Measurements from ENCODE around the gene PFDN4.
"Not testable (repeated sequence)": the region's sequence is repeated elsewhere in the genome, so short reads cannot be mapped to it uniquely, and the experiment has no call there.

The PFDN4 gene

DNA sequence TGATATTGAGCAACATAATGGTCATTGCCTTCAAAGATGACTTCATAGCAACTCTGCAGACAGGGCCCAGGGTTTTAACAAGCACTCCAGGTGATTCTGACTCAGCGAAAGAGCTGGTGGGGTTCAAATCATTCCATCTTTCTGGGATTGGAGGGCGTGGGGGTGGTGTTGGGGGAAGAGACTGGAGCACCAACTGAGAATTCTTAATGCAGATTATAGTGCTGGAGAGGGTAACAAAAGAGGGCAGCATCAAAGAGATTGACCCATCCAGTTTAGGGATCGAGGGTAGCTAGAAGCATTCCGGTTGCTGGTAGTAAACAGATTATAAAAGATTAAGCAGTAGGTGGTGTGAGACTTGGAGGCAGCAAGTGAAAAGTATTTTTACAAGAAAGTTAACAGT, 15.9 kb downstream of the PFDN4 start:
- no peak for DNase-seq (ENCODE audit: low read depth in 1 of 2, low spot score in 1 of 2)

GRCh38 chr20:54224642-54225041, 16.8 kb downstream of the PFDN4 start:
- DNase-seq (ENCODE audit: low read depth in 1 of 2, low spot score in 1 of 2) = not testable (repeated sequence)

- no peak for DNase-seq (ENCODE audit: low read depth in 1 of 2, low spot score in 1 of 2)
Observed at GRCh38 chr20:54227241-54227640, 19.4 kb downstream of the PFDN4 start.

- no peak for DNase-seq (ENCODE audit: low read depth in 1 of 2, low spot score in 1 of 2)
Observed at GRCh38 chr20:54227751-54228150, 19.9 kb downstream of the PFDN4 start.

DNA sequence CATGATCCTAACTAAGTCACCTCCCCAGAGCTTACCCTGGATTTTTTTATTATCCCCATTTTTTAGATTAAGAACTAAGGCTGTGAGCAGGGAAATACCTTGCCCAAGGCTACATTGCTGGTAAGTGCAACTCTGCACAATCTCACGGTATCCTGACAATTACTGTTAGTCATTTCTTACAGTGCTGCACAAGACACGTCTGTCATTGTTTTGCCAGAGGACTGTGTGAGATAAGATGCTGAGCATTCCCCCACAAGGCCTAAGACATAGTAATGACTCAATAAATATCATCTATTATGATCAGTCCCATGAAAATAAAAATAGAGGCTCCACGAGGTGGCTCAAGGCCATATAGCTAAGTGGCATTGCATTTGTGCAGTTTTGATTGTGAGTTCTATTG, 21.0 kb downstream of the PFDN4 start:
- DNase-seq (ENCODE audit: low read depth in 1 of 2, low spot score in 1 of 2) = no peak

GRCh38 chr20:54229566-54230160, 21.8 kb downstream of the PFDN4 start:
- DNase-seq (ENCODE audit: low read depth in 1 of 2, low spot score in 1 of 2) = no peak

DNA sequence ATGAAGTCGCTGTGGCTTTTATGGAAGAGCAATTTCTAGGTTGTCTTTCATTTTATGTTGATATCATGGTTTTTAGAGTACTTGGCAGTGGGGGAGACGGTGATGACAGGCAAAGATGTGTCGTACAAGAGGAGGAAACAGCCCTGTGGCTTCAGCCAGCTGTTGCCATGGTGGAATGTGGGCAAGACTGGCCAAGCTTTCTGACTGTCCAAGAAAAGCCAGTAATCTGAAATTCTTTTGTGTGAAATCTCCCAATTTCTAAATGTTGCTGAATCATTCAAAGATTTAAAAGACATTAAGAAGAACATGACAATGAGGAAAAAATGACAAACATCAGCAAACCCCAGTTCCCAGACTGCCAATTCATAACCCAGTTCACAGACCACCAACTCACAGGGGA, 23.1 kb downstream of the PFDN4 start:
- DNase-seq (ENCODE audit: low read depth in 1 of 2, low spot score in 1 of 2) = no peak

GRCh38 chr20:54234991-54235390, 27.1 kb downstream of the PFDN4 start:
- DNase-seq (ENCODE audit: low read depth in 1 of 2, low spot score in 1 of 2) = no peak

GRCh38 chr20:54237116-54237943, 29.4 kb downstream of the PFDN4 start:
- no peak for DNase-seq (ENCODE audit: low read depth in 1 of 2, low spot score in 1 of 2)

- DNase-seq (ENCODE audit: low read depth in 1 of 2, low spot score in 1 of 2) = no peak
Observed at GRCh38 chr20:54244113-54244512, 36.2 kb downstream of the PFDN4 start.

DNA sequence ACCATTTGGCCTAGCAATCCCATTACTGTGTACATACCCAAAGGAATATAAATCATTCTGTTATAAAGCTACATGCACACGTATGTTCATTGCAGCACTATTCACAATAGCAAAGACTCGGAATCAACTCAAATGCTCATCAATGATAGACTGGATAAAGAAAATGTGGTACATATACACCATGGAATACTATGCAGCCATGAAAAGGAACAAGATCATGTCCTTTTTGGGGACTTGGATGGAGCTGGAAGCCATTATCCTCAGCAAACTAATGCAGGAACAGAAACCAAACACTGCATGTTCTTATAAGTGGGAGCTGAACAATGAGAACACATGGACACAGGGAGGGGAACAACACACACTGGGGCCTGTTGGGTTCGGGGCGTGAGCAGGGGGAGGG, 40.8 kb downstream of the PFDN4 start:
- DNase-seq (ENCODE audit: low read depth in 1 of 2, low spot score in 1 of 2) = not testable (repeated sequence)

GRCh38 chr20:54250691-54251090, 42.8 kb downstream of the PFDN4 start:
- DNase-seq (ENCODE audit: low read depth in 1 of 2, low spot score in 1 of 2) = no peak

GRCh38 chr20:54251096-54251495, 43.2 kb downstream of the PFDN4 start:
- DNase-seq (ENCODE audit: low read depth in 1 of 2, low spot score in 1 of 2) = no peak

DNA sequence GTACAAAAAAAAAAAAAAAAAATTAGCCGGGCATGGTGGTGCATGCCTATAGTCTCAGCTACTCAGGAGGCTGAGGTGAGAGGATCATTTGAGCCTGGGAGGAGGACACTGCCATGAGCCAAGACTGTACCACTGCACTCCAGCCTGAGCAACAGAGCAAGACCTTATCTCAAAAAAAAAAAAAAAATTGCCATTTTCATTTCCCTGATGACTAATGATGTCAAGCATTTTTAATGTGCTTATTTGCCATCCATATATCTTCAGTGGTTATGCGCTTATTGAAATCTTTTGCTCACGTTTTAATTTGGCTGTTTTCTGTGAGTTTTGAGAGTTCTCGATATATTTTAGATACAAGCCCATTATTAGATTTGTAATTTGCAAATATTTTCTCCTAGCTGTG, 46.7 kb downstream of the PFDN4 start:
- no peak for DNase-seq (ENCODE audit: low read depth in 1 of 2, low spot score in 1 of 2)

DNA sequence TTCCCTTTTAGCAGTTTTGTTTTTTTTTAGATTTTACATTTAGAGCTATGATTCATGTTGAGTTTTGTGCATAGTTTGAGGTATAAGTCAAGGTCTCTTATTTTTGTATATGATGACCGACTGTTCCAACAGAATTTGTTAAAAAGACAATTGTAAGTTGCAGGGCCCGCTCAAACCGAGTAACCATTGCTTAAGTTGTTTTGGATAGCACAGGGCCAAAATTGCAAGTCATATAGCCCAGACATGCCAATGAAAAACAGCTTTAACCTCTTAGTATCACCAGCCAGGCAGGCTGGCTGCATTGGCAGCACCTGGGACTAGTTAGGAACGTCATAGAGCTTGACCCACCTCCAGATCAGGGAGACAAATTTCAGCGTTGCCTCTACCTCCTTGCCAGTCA, 47.3 kb downstream of the PFDN4 start:
- no peak for DNase-seq (ENCODE audit: low read depth in 1 of 2, low spot score in 1 of 2)

DNA sequence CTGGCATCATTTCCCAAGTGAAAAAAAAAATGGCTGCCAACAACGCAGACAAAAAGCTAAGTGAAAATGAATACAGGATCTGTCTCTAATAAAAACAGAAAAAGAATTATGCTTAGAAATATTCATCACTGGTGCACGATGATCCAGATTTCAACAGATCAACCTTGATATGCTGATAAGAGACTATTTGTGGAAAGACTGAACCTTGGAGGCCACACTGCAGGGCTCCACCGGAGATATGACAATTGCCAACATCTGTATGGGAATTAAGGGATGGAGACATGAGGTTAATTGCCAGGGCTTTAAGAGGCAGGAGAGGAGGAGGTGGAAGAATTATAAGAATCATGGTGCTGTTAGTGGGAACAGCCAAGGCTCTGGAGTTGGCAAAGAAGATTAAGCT, 48.3 kb downstream of the PFDN4 start:
- DNase-seq (ENCODE audit: low read depth in 1 of 2, low spot score in 1 of 2) = no peak

- no peak for DNase-seq (ENCODE audit: low read depth in 1 of 2, low spot score in 1 of 2)
Observed at GRCh38 chr20:54257071-54257816, 49.4 kb downstream of the PFDN4 start.

- no peak for DNase-seq (ENCODE audit: low read depth in 1 of 2, low spot score in 1 of 2)
Observed at GRCh38 chr20:54260116-54260515, 52.2 kb downstream of the PFDN4 start.

GRCh38 chr20:54262671-54263070, 54.8 kb downstream of the PFDN4 start:
- DNase-seq (ENCODE audit: low read depth in 1 of 2, low spot score in 1 of 2) = no peak

DNA sequence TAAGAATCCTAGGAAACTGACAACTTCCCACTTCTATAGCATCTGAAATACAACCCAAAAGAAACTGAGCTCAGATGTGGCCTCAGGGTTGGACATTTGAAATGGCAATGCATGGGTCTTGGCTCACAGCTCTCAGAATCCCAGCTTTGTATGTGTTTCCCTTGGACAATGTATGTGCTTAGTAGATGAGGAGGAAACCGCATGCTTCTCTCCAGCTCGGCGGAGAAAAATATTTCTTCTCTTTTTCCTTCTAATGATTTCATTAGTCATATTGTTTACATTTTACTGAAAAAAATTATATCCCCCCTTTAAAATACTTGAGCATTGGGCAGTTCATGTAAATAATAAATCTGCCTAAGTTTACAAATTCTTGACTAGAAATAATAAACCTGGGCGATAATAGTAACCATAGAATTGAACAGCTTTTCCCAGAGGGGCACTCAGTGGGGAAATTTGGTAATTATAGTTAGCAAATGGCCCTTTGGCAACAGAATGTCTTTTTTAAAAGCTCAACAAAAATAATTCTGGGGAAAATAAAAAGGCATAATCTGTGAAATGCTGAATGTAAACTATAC, 55.3 kb downstream of the PFDN4 start:
- no peak for DNase-seq (ENCODE audit: low read depth in 1 of 2, low spot score in 1 of 2)

- DNase-seq (ENCODE audit: low read depth in 1 of 2, low spot score in 1 of 2) = not testable (repeated sequence)
Observed at GRCh38 chr20:54265791-54266190, 57.9 kb downstream of the PFDN4 start.

DNA sequence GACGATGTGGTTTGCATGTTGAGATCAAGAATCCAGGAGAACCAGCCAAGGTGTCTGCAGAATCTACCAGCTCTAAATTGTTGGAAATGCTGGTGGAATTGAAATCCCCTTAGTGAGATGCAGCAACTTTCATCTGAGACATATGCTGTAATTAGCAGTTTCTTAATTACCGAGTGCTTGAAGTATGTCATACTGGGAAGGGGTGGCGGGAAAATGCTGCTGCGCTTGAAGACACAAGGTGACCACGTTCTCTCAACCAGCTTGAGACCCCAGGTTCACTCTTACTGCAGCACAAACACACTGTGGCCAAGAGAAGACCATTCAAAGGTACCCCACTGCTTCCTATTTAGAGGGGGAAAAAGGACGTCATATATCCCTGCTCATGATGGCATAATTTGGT, 59.0 kb downstream of the PFDN4 start:
- no peak for DNase-seq (ENCODE audit: low read depth in 1 of 2, low spot score in 1 of 2)
